IPS-20b (cell line): Measurements from ENCODE around the gene NEUROD6.

Source experiments
- H3K27ac ChIP-seq: one replicate; pipeline ENCODE4 v1.5.1; 2013; ENCODE audit warnings: low read length
- H3K27me3 ChIP-seq: 2 replicates; pipeline ENCODE4 v1.6.1; 2013; ENCODE audit warnings: mild to moderate bottlenecking, low read length, inconsistent platforms; ENCODE audit not compliant: insufficient read depth
- H3K36me3 ChIP-seq: 2 replicates; pipeline ENCODE4 v1.6.1; 2013; ENCODE audit warnings: low read depth, mild to moderate bottlenecking, inconsistent platforms, low read length, moderate library complexity; ENCODE audit not compliant: insufficient read depth
- H3K4me1 ChIP-seq: 2 replicates; pipeline ENCODE4 v1.6.1; 2013; ENCODE audit warnings: mild to moderate bottlenecking, control low read depth, inconsistent platforms, low read length, moderate library complexity; ENCODE audit not compliant: insufficient read depth
- H3K4me3 ChIP-seq: 2 replicates; pipeline ENCODE4 v1.5.1; 2013; ENCODE audit warnings: mild to moderate bottlenecking, low read length, inconsistent platforms
- H3K9ac ChIP-seq: 2 replicates; pipeline ENCODE4 v1.6.1; 2013; ENCODE audit warnings: low read depth, mild to moderate bottlenecking, inconsistent platforms, low read length, moderate library complexity
- H3K9me3 ChIP-seq: 2 replicates; pipeline ENCODE4 v1.6.1; 2013; ENCODE audit warnings: mild to moderate bottlenecking, low read depth, low read length, inconsistent platforms; ENCODE audit not compliant: insufficient read depth

The NEUROD6 gene

GRCh38 chr7:31308652-31309051 is 31.9 kb downstream of the NEUROD6 start:
- no peak overlapping the region for H3K9ac ChIP-seq
- H3K27me3 ChIP-seq: no peaks in the 10 kb centered on the region
- H3K36me3 ChIP-seq: no peaks in the 10 kb centered on the region
- no peak overlapping the region for H3K4me3 ChIP-seq
- no peaks in the 10 kb centered on the region for H3K9me3 ChIP-seq
- H3K27ac ChIP-seq: no peak overlapping the region
- 0 out of 2 replicates have a peak, but pooled peaks cover 3% of the 10 kb centered on the region for H3K4me1 ChIP-seq

DNA sequence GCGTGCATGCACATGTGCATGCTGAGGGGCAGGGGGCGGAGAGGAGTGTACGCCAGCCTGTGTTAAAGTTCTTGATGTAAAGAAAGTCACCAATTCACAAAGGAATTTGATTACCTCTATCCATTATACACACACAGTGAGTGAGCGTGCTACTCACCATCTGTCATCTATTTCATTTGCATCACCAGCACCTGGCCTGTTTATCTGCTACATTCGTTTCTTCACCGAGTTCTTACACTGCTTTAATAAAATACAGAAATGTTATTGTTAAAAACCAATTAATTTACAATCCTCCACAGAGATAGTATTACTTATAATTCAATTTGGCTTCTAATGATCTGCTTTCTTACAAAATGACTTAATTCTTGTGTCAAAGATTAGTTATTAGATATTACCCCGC is 32.6 kb downstream of the NEUROD6 start:
- H3K27me3 ChIP-seq: no peaks in the 10 kb centered on the region
- no peak overlapping the region for H3K4me3 ChIP-seq
- 0 out of 2 replicates have a peak, but pooled peaks cover 3% of the 10 kb centered on the region for H3K4me1 ChIP-seq
- H3K9me3 ChIP-seq: no peaks in the 10 kb centered on the region
- no peak overlapping the region for H3K9ac ChIP-seq
- H3K27ac ChIP-seq: no peak overlapping the region
- no peaks in the 10 kb centered on the region for H3K36me3 ChIP-seq

- Histone ChIP-seq H3K9ac (no peak overlapping the region), H3K27ac (no peak overlapping the region), H3K27me3 (no peaks in the 10 kb centered on the region), H3K4me3 (no peak overlapping the region), H3K36me3 (no peaks in the 10 kb centered on the region), H3K9me3 (no peaks in the 10 kb centered on the region), H3K4me1 (0 out of 2 replicates have a peak, but pooled peaks cover 3% of the 10 kb centered on the region)
Observed at GRCh38 chr7:31305260-31305659, 35.3 kb downstream of the NEUROD6 start.

GRCh38 chr7:31304446-31304845 is 36.1 kb downstream of the NEUROD6 start:
- Histone ChIP-seq H3K27me3 (no peaks in the 10 kb centered on the region), H3K4me1 (0 out of 2 replicates have a peak, but pooled peaks cover 2% of the 10 kb centered on the region)

DNA sequence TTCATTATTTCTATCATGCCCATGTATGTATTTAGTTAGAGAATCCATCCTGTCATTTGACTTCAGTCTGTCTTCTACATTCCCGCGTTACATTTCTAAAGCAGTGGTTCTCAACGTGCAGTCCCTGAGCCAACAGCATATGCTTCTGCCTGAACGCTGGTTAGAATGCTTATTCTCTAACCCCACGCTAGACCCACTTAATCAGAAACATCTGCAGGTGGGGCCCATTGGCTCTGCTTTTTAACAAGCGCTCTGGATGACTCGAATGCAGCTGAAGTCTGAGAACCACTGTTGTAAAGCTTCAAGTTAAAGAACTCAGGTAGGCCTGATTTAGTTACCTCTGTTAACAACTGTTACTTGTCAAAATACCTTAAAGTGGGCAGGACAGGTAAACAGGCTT is 38.2 kb downstream of the NEUROD6 start:
- H3K27ac ChIP-seq: no peak overlapping the region
- H3K4me3 ChIP-seq: no peak overlapping the region
- no peaks in the 10 kb centered on the region for H3K4me1 ChIP-seq
- H3K9me3 ChIP-seq: no peaks in the 10 kb centered on the region
- H3K9ac ChIP-seq: no peak overlapping the region
- no peaks in the 10 kb centered on the region for H3K36me3 ChIP-seq
- H3K27me3 ChIP-seq: no peaks in the 10 kb centered on the region

More at GRCh38 chr7:31304446-31304845, 36.1 kb downstream of the NEUROD6 start:
- Histone ChIP-seq H3K4me3 (no peak overlapping the region), H3K9ac (no peak overlapping the region), H3K9me3 (no peaks in the 10 kb centered on the region), H3K27ac (no peak overlapping the region), H3K36me3 (no peaks in the 10 kb centered on the region)

DNA sequence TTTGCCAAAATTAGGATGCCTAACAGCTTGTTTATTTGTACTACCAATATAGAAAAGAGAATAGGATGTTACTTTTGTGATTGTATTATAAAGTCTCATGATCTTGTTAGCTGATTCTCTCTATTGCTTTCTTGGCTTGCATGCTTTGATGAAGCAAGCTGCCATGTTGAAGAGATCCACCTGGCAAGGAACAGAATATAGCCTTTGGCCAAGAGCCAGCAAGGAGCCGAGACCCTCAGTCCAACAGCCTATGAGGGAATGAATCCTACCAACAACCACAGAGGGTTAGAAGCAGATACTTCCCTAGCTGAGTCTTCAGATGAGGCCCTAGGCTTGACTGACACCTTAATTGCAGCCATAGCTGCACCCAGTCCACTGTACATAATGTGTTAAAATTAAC is 41.2 kb downstream of the NEUROD6 start:
- Histone ChIP-seq H3K36me3 (no peaks in the 10 kb centered on the region), H3K4me3 (no peak overlapping the region), H3K4me1 (no peaks in the 10 kb centered on the region; the same call in 1 of the 2 replicates), H3K9me3 (no peaks in the 10 kb centered on the region), H3K27me3 (no peaks in the 10 kb centered on the region), H3K27ac (no peak overlapping the region), H3K9ac (no peak overlapping the region)

- Histone ChIP-seq H3K27me3 (no peaks in the 10 kb centered on the region), H3K36me3 (no peaks in the 10 kb centered on the region), H3K9me3 (no peaks in the 10 kb centered on the region), H3K9ac (no peak overlapping the region), H3K4me1 (no peaks in the 10 kb centered on the region), H3K27ac (no peak overlapping the region), H3K4me3 (no peak overlapping the region)
Observed at GRCh38 chr7:31290601-31291000, 49.9 kb downstream of the NEUROD6 start.
